Activated CD4-positive, alpha-beta T cell treated with anti-CD3 and anti-CD28 coated beads, Interleukin-2, amount 10 ng/mL, durations not matched to agents 24 days and 14 days (primary cell): ENCODE results near the gene TNNI3. TPM values are rescaled to one million over a fixed set of nuclear protein-coding genes. Genes with fewer than 3 reads are reported as not detected.

Experiments used
- DNase-seq: peaks from one replicate; pipeline ENCODE4 v3.0.0; 2022
- H3K27ac Mint-ChIP-seq: one replicate; pipeline ENCODE4 v1.8.0; 2022; ENCODE audit warnings: mild to moderate bottlenecking, mixed read lengths
- H3K27me3 Mint-ChIP-seq: one replicate; pipeline ENCODE4 v1.8.0; 2022; ENCODE audit warnings: mixed read lengths
- H3K36me3 Mint-ChIP-seq: one replicate; pipeline ENCODE4 v1.8.0; 2022; ENCODE audit warnings: low read depth, mild to moderate bottlenecking, mixed read lengths
- H3K4me1 Mint-ChIP-seq: one replicate; pipeline ENCODE4 v1.8.0; 2021; ENCODE audit warnings: mixed read lengths
- H3K4me3 Mint-ChIP-seq: one replicate; pipeline ENCODE4 v1.8.0; 2022; ENCODE audit warnings: mild to moderate bottlenecking, moderate library complexity, mixed read lengths
- H3K9me3 Mint-ChIP-seq: one replicate; pipeline ENCODE4 v1.8.0; 2021; ENCODE audit warnings: mixed read lengths
- intact Hi-C: fragments of 100-400 bp; cut with micrococcal nuclease; formaldehyde crosslinking; loops from one replicate; pipeline ENCODE4 v1.15.1; 2023
- total RNA-seq: library from RNA; stranded (reverse); gene quantifications from 2 replicates; pipeline ENCODE4 v1.2.3, GENCODE V29; 2022

The TNNI3 gene
- total RNA-seq, 1 donor from 2014 or later: not detected

DNA sequence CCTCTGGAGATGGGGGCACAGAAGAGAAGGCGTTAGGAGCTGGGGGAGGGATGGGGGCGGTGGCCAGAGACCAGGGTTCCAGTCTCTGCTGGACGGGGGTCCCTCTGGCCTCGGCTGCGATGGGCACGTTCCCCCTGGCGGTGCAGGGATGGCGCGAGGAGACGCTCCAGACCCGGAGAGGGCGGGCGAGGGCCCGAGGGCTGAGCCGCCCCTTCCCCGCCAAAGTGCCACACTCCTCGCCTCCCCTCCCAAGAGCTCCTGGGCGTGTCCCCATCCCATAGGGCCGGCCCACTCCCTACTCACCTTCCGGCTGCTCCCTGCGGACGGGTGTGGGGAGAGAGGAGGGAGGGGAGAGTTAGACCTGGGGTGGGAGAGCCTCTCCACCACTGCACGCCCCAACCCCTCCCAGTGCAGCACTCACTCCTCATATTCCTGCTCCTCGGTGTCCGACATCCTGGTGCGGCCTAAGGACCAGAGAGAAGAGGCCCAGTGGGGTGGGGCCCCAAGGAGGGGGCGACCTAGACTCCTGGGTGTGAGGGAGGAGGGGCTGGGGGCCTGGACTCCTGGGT lies 10.7 kb downstream of the TNNI3 start:
- Mint-ChIP-seq H3K4me1 (peaks cover 10% of the 10 kb centered on the region), H3K27me3 (peaks cover 41% of the 10 kb centered on the region), H3K27ac (no peak overlapping the region), H3K9me3 (peaks cover under 1% of the 10 kb centered on the region), H3K4me3 (no peak overlapping the region), H3K36me3 (peaks cover under 1% of the 10 kb centered on the region)
- DNase-seq: no peak
- intact Hi-C loops: no loop called here

DNA sequence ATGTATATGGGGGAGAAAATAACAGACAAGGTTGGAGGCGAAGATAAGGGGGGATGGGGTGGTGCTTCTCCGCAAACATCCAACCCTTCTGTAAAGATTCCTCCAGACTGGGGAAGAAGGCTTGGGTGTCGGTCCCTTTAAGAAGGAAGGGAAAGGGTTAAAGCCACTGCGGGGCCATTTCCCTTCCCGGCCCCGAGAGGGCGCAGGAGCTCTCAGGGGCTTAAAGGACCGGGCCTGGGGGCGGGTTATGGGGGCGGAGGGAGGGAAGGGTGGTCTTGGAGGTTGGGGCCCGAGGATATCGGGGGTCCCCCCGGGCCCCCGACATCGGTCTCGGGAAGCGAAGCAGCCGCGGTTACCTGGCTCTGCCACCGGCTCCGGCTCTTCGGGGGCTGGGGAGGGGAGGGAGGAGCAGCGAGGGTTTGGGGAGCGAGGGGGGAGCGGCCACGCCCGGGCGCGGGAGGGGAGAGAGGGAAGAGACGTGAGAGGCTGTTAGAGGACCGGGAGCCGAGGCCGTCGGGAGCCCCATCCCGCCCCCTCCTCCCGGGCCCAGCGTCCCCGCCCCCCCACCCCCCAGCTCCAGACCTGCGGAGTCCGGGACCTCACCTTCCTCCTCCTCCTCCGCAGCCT lies 11.3 kb downstream of the TNNI3 start:
- H3K27me3 Mint-ChIP-seq: peaks cover 42% of the 10 kb centered on the region
- no peaks in the 10 kb centered on the region for H3K36me3 Mint-ChIP-seq
- H3K4me3 Mint-ChIP-seq: peak overlapping the region; percentile 30
- no peak overlapping the region for H3K27ac Mint-ChIP-seq
- H3K9me3 Mint-ChIP-seq: no peaks in the 10 kb centered on the region
- DNase-seq: peak; percentile 79
- intact Hi-C loops: no loop called here
- H3K4me1 Mint-ChIP-seq: peaks cover 10% of the 10 kb centered on the region

DNA sequence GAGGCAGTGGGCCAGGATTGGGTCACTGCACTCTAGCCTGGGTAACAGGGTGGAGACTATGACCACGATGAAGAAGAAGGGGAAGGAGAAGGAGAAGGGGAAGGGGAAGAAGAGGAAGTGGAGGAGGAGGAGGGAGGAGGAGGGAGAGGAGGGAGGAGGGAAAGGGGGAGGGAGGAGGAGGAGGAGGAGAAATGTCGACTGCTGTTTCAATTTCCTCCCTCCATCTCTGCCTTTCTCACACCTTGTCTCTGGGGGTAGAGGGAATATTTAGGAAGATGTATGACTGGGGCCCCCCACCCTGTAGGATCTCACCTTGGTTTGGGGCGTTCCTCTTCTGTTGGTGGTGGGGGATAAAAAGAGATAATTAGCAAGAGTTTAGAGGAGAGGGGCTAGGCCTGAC lies 12.3 kb downstream of the TNNI3 start:
- intact Hi-C loops: no loop called here

DNA sequence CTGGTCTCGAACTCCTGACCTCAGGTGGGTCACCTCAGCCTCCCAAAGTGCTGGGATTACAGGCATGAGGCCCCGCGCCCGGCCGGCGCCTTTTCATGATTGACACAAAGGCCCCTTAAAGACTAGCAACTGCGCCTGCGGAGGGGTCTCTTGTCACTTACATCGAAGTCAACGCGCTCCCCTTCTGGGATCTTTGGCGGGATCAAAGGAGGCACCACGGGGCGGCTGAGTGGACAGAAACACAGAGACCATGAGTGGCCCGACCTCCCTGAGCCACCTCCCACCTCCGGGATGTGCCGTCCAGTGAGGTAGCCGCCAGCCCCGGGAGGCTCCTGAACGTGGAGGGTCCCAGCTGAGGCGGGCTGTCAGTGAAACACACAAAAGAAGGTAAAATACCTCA lies 15.8 kb downstream of the TNNI3 start:
- H3K36me3 Mint-ChIP-seq: no peaks in the 10 kb centered on the region
- peaks cover 10% of the 10 kb centered on the region for H3K4me1 Mint-ChIP-seq
- no peak overlapping the region for H3K4me3 Mint-ChIP-seq
- DNase-seq: no peak
- intact Hi-C loops: loop anchor here (1.0 to 2.0 kb wide), 3 partner anchors 19 to 363 kb away; no protein-coding TSS in a partner anchor
- H3K27me3 Mint-ChIP-seq: peaks cover 25% of the 10 kb centered on the region
- no peak overlapping the region for H3K27ac Mint-ChIP-seq
- H3K9me3 Mint-ChIP-seq: no peaks in the 10 kb centered on the region

More for the DNA sequence above, 12.3 kb downstream of the TNNI3 start:
- Mint-ChIP-seq H3K4me1 (peaks cover 12% of the 10 kb centered on the region), H3K9me3 (no peaks in the 10 kb centered on the region), H3K27me3 (peaks cover 43% of the 10 kb centered on the region), H3K27ac (no peak overlapping the region), H3K4me3 (no peak overlapping the region), H3K36me3 (no peaks in the 10 kb centered on the region)
- DNase-seq: no peak

DNA sequence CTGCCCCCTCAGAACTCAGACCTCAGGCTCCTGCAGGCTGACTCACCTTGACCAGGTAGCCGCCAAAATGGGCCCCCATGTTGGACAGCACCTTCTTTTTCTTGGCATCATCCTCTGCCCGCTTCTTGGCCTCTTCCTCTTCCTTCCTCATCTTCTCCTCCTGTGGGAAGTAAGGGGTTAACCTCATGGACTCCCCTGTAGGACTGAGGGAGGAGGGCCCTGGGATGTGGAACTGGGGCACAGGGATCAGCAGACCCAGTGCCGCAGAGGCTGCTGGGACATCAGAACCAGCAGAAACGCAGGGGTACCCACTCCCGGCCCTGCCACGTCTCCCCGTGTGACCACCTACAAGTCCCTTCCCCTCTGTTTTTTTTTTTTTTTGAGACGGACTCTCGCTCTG lies 19.6 kb downstream of the TNNI3 start:
- intact Hi-C loops: loop anchor here (10.0 kb wide), 1 partner anchor 253 kb away; no protein-coding TSS in a partner anchor
- peaks cover 3% of the 10 kb centered on the region for H3K4me1 Mint-ChIP-seq
- no peak overlapping the region for H3K27ac Mint-ChIP-seq
- H3K4me3 Mint-ChIP-seq: no peak overlapping the region
- H3K36me3 Mint-ChIP-seq: no peaks in the 10 kb centered on the region
- H3K9me3 Mint-ChIP-seq: no peaks in the 10 kb centered on the region
- DNase-seq: no peak
- peaks cover 9% of the 10 kb centered on the region for H3K27me3 Mint-ChIP-seq

DNA sequence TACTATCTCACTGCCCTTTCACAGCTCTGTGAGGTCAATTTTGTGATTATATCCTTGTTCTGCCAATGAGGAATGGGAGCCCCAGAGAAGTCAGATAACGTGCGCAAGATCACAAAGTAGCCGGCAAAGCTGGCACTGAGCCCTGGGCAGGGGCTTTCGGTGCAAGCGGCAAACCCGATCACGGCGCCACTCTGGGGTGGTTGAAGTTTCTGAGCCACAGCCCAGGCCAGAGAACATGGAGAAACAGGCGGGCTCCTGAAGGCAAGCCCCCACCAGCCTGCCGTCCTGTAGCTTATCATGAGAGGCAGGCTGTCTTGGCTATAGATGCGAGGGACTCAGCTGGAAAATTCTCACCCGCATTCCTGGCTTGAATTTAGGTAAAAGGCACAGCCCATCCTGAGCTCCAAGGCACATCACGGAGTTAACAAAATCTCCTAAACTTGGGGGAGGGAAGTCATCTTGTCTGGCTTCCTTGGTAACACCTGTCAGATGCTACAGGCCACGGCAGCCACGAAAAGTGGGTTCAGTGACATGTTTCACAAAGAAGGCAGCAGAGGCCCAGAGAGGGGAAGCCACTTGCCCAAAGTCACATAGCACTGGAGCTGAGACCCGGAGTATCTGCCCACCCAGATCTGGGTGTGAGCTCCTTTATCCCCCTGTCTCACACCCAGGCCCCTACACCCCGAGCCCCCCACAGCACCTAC lies 21.0 kb downstream of the TNNI3 start:
- Mint-ChIP-seq H3K27ac (no peak overlapping the region), H3K36me3 (no peaks in the 10 kb centered on the region), H3K9me3 (no peaks in the 10 kb centered on the region), H3K27me3 (peaks cover 15% of the 10 kb centered on the region), H3K4me1 (peaks cover 3% of the 10 kb centered on the region), H3K4me3 (no peak overlapping the region)
- intact Hi-C loops: loop anchor here (10.0 kb wide), 1 partner anchor 252 kb away; no protein-coding TSS in a partner anchor
- DNase-seq: no peak

DNA sequence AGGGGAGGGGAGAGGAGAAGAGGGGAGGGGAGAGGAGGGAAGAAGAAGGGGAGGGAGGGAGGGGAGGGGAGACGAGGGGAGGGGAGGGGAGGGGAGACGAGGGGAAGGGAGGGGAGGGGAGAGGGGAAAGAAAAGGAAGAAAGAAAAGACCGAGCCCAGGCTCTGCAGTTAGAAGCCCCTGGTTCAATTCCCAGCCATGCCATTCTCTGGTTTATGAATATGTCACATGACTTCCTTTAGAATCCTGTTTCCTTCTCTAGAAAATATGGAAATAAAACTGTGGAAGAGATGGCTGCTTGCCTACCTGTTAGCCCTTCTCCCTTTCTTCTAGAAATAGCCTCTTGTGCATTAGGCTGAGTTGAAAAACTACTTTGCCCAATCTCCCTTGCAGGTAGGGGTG lies 22.8 kb downstream of the TNNI3 start:
- no peaks in the 10 kb centered on the region for H3K4me1 Mint-ChIP-seq
- no peaks in the 10 kb centered on the region for H3K9me3 Mint-ChIP-seq
- H3K27me3 Mint-ChIP-seq: peaks cover 15% of the 10 kb centered on the region
- no peak overlapping the region for H3K4me3 Mint-ChIP-seq
- H3K36me3 Mint-ChIP-seq: no peaks in the 10 kb centered on the region
- no peak overlapping the region for H3K27ac Mint-ChIP-seq
- DNase-seq: no peak
- intact Hi-C loops: loop anchor here (10.0 kb wide), 1 partner anchor 250 kb away; no protein-coding TSS in a partner anchor

DNA sequence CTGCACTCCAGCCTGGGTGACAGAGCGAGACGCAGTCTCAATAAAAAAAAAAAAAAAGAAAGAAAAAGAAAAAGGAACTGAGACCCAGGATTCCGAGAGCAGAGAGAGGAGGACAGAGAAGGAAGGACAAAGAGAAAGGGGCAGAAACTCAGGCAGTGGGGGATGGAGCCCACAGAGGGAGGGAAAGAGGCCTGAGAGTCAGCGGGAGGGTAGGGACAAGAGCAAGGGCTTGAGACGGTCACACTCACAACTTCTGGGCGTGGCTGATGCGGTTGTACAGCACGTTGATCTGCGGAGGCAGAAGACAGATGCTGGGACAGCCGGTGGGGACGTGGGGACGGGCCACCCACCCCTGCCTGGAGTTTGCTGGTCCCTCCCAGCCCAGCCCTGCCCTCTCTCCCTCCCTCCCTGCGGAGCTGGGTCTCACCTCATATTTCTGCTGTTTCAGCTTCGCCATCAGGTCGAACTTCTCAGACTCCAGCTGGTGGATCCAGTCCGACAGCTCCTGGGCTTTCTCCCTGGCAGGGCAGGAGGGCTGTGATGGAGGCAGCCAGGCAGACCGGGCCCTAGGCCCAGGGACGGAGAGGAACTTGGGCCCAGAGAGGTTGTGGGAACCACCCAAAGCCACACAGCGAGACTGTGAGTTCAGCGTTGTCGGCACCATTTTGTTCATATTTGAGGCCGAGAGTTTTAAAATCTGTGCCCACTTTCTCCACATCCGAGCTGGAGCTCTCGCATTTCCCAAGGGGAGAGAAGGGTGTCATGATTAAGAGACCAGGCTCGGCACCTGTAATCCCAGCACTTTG lies 23.7 kb downstream of the TNNI3 start:
- no peak overlapping the region for H3K27ac Mint-ChIP-seq
- H3K27me3 Mint-ChIP-seq: peaks cover 14% of the 10 kb centered on the region
- intact Hi-C loops: loop anchor here (10.0 kb wide), 1 partner anchor 249 kb away; no protein-coding TSS in a partner anchor

DNA sequence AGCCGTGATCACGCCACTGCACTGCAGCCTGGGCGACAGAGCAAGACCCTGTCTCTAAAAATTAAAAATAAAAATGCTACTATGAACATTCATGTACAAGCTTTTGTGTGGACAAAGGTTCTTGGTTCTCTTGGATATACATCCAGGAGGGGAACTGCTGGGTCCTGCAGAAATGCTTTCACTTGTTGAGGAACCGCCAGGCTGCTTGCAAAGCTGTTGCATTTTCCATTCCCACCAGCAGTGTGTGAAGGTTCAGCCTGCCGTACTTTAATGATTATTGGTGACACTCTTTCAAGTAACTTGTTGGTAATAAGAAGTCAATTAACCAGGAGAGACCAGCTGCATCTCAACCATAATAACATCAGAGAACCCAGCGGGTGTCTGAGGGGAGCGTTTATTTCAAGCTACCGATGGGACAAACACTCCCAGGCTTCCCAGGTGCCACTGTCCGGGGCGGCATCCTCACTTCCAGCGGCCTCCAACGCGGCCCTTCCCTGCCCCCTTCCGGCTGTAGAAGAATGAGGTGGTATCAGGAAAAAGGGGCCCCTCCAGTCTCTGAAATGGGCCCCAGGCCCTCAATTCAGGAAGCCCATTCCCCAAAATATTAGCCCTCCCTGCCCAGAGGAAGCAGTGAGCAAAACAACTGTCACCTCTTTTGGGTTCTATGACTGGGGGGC lies 24.9 kb downstream of the TNNI3 start:
- no peak for DNase-seq
- intact Hi-C loops: loop anchor here (10.0 kb wide), 1 partner anchor 248 kb away; no protein-coding TSS in a partner anchor
- Mint-ChIP-seq H3K36me3 (no peaks in the 10 kb centered on the region), H3K4me3 (no peak overlapping the region), H3K27ac (no peak overlapping the region), H3K9me3 (no peaks in the 10 kb centered on the region), H3K4me1 (no peaks in the 10 kb centered on the region), H3K27me3 (peaks cover 18% of the 10 kb centered on the region)

More for the DNA sequence above, 23.7 kb downstream of the TNNI3 start:
- Mint-ChIP-seq H3K9me3 (no peaks in the 10 kb centered on the region), H3K4me3 (no peak overlapping the region), H3K36me3 (no peaks in the 10 kb centered on the region), H3K4me1 (no peaks in the 10 kb centered on the region)
- no peak for DNase-seq

DNA sequence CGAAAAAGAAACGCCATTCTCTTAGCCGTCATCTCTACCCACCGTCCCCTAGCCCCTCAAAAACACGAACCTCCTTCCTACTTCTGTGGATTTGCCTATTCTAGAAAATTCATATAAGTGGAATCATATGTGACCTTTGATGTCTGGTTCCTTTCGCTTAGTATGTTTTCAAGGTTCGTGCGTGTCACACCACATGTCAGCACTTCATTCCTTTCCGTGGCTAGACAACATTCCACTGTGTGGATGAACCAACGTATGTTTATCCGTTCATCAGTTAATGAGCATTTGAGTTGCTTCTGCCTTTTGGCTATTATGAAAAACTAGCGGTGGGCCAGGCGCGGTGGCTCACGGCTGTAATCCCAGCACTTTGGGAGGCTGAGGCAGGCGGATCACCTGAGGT lies 26.1 kb downstream of the TNNI3 start:
- Mint-ChIP-seq H3K27me3 (peaks cover 29% of the 10 kb centered on the region), H3K4me3 (no peak overlapping the region), H3K4me1 (no peaks in the 10 kb centered on the region), H3K36me3 (no peaks in the 10 kb centered on the region), H3K27ac (no peak overlapping the region), H3K9me3 (no peaks in the 10 kb centered on the region)
- no peak for DNase-seq
- intact Hi-C loops: loop anchor here (10.0 kb wide), 1 partner anchor 247 kb away; no protein-coding TSS in a partner anchor

DNA sequence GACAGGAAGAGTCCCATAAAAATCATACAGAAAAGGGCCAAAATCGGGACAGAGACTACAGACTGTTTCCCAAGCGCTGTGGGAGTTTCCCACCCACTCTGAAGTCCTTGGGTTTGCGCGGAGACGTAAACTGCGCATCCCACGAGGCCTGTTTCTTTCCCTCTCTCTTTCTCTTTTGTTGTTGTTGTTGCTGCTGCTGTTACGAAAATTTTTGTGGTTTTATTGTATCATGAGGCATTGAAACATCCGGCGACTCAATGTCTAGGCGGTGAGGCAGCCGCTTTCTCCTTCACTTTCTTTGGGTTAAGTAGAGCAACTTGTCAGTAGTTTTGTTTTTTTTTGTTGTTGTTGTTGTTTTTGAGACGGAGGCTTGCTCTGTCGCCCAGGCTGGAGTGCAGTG lies 38.5 kb downstream of the TNNI3 start:
- H3K36me3 Mint-ChIP-seq: peaks cover 8% of the 10 kb centered on the region
- H3K27ac Mint-ChIP-seq: peak overlapping the region; percentile 58
- intact Hi-C loops: loop anchor here (5.0 kb wide), 2 partner anchors 523 to 657 kb away; partner anchors contain the start of genes LENG9, ZNF580 and ZNF581
- peaks cover 21% of the 10 kb centered on the region for H3K27me3 Mint-ChIP-seq
- peak; percentile 69 for DNase-seq
- H3K4me3 Mint-ChIP-seq: peak overlapping the region; percentile 93
- H3K4me1 Mint-ChIP-seq: peaks cover 28% of the 10 kb centered on the region
- H3K9me3 Mint-ChIP-seq: no peaks in the 10 kb centered on the region

DNA sequence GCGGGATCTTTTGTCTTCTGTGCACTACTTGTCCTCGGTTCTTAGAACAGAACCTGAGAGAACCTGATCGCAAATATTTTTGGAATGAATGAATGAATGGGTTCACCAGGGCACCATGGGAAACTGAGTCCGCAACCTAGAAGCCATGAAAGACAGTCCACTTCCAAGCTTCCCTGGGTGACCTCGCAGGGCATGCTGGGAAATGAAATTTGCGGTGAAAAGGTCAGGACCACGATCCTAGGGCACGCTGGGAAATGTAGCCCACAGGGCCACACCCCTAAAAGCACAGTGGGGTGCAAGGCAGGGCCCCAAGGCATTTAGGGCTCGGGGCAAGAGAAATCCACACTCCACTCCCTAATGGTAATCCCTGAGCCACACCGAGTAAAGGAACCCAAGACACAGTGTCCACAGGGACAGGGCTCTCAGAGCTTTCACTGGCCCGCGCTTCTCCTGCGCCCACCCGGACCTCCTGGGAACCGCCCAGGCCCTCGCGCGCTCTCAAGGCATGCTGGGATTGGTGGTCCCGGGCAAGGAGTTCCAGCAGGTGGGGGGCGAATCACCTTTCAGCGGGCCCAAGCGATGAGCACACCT lies 39.0 kb downstream of the TNNI3 start:
- Mint-ChIP-seq H3K27ac (peak overlapping the region; percentile 91), H3K36me3 (peaks cover 8% of the 10 kb centered on the region), H3K9me3 (no peaks in the 10 kb centered on the region), H3K4me3 (peak overlapping the region; percentile 93), H3K27me3 (peaks cover 16% of the 10 kb centered on the region), H3K4me1 (peaks cover 28% of the 10 kb centered on the region)
- DNase-seq: peak; percentile 77
- intact Hi-C loops: loop anchor here (5.0 kb wide), 2 partner anchors 524 to 656 kb away; partner anchors contain the start of genes LENG9, ZNF580 and ZNF581
